HL-60 (cell line): Measurements from ENCODE around the gene BTG2.
A peak's percentile ranks its signal among the peaks of the same experiment; 100 is the strongest.

ENCODE experiments used
- DNase-seq, 2 experiments: peaks; one replicate each; pipeline ENCODE4 v3.0.0-alpha.2; 2010 to 2020; ENCODE audit warnings: low read depth in 1 of 2, low spot score in 1 of 2
- H3K27ac ChIP-seq: fragments of 250-450 bp; sonication (Bioruptor Pico); replicated peaks from 2 replicates; pipeline ENCODE4 v1.5.1; 2020; ENCODE audit warnings: mild to moderate bottlenecking, moderate library complexity
- H3K27me3 ChIP-seq: fragments of 250-450 bp; sonication (Bioruptor Pico); 2 replicates; pipeline ENCODE4 v1.5.1; 2021; ENCODE audit warnings: mild to moderate bottlenecking, moderate library complexity; ENCODE audit not compliant: insufficient read depth, poor library complexity, severe bottlenecking
- H3K4me3 ChIP-seq: replicated peaks from 2 replicates; pipeline ENCODE4 v1.5.1; 2011; ENCODE audit warnings: mild to moderate bottlenecking, control low read depth, low read length; ENCODE audit not compliant: insufficient read depth
- CTCF ChIP-seq: IDR thresholded peaks from one replicate; pipeline ENCODE4 v1.5.1; 2011; ENCODE audit warnings: low read length, control low read depth, inconsistent platforms; ENCODE audit not compliant: insufficient read depth
- GABPA ChIP-seq: IDR thresholded peaks from 2 replicates; pipeline ENCODE4 v1.6.1; 2012; ENCODE audit warnings: low read depth
- POLR2AphosphoS5 ChIP-seq: IDR thresholded peaks from 2 replicates; pipeline ENCODE4 v1.6.1; 2012; ENCODE audit warnings: low read depth
- REST ChIP-seq: IDR thresholded peaks from 2 replicates; pipeline ENCODE4 v1.6.1; 2012; ENCODE audit warnings: low read depth; ENCODE audit not compliant: insufficient replicate concordance
- SPI1 ChIP-seq: IDR thresholded peaks from 2 replicates; pipeline ENCODE4 v1.6.1; 2012; ENCODE audit warnings: low read depth, mild to moderate bottlenecking, borderline replicate concordance

BTG2 gene

GRCh38 chr1:203271018-203271743 is 34.1 kb upstream of the BTG2 start:
- DNase-seq = peak in 1 of 2 experiments; percentile 88
- Histone ChIP-seq H3K4me3 (no peak overlapping the region), H3K27me3 (no peaks in the 10 kb centered on the region), H3K27ac (no peak overlapping the region)
- TF ChIP-seq REST (no peak), GABPA (no peak), CTCF (no peak), SPI1 (no peak), POLR2AphosphoS5 (no peak)

- Histone ChIP-seq H3K27me3 (no peaks in the 10 kb centered on the region), H3K27ac (no peak overlapping the region), H3K4me3 (no peak overlapping the region)
- no peak for DNase-seq
- TF ChIP-seq SPI1 (no peak), POLR2AphosphoS5 (no peak), GABPA (no peak), REST (no peak), CTCF (no peak)
Observed at GRCh38 chr1:203271962-203272632, 33.2 kb upstream of the BTG2 start.

- Histone ChIP-seq H3K4me3 (no peak overlapping the region), H3K27me3 (no peaks in the 10 kb centered on the region), H3K27ac (no peak overlapping the region)
- no peak for TF ChIP-seq GABPA
- TF ChIP-seq CTCF = no peak
- TF ChIP-seq SPI1 = no peak
- no peak for TF ChIP-seq REST
- no peak for TF ChIP-seq POLR2AphosphoS5
- DNase-seq = no peak
Observed at GRCh38 chr1:203272633-203273205, 32.6 kb upstream of the BTG2 start.
